HG02938 (cell line): ENCODE measurements around the gene KCNH1.

Experiments used
- ATAC-seq: cut with Tn5 transposase; IDR thresholded peaks from one replicate; pipeline ENCODE4 v1.9.1; 2021; ENCODE audit warnings: mild to moderate bottlenecking, moderate library complexity; ENCODE audit not compliant: unreplicated experiment

The KCNH1 gene

GRCh38 chr1:210771131-210771530 is 362.8 kb downstream of the KCNH1 start:
- no peak for ATAC-seq

DNA sequence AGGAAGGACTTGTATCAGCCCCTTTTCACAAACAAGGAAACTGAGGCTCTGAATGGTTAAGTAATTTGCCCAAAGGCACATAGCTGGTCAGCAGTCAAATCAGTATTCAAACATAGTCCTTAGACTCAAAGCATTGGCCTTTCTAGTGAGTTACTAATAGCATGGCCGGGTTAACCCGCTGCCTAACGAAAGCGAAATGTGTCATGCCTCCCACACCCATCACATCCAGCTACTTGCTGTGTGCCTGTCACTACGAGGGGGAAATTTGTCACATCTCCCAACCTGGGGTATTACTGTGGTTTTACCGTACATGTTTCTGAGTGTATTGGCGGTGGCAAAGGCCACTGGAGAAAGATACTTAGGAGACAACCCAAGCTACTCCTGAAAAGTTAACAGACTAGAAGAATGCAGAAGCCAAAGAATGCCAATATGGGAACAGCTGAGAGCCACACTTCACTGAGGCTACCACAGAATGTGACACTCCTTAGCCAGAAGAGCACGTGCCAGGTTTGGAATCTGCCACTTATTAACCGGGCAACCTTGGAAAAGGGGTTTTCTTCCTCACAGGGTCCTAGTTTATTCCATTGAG is 363.5 kb downstream of the KCNH1 start:
- no peak for ATAC-seq

- no peak for ATAC-seq
Observed at GRCh38 chr1:210769473-210769872, 364.5 kb downstream of the KCNH1 start.

- ATAC-seq: no peak
Observed at GRCh38 chr1:210764536-210764935, 369.4 kb downstream of the KCNH1 start.

DNA sequence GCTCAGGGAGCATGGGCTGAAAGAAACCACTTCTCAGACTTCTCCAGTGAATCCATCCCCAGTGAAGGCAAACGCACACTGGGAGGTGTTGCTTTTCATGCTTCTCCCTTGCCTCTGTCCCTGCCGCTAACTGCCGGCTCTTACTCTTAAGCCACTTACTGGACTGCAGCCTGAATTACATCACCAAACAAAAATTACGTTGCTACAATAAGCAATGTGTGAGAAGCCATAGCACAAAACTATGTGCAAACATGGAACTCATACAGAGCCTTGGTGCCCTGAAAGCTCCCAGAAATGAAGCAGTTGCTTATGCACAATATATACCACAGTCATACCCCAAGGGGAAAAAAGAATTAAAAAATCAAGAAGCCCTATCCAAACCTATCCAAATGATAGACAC is 375.2 kb downstream of the KCNH1 start:
- no peak for ATAC-seq

GRCh38 chr1:210758261-210758660 is 375.7 kb downstream of the KCNH1 start:
- no peak for ATAC-seq

- no peak for ATAC-seq
Observed at GRCh38 chr1:210757677-210758076, 376.3 kb downstream of the KCNH1 start.

DNA sequence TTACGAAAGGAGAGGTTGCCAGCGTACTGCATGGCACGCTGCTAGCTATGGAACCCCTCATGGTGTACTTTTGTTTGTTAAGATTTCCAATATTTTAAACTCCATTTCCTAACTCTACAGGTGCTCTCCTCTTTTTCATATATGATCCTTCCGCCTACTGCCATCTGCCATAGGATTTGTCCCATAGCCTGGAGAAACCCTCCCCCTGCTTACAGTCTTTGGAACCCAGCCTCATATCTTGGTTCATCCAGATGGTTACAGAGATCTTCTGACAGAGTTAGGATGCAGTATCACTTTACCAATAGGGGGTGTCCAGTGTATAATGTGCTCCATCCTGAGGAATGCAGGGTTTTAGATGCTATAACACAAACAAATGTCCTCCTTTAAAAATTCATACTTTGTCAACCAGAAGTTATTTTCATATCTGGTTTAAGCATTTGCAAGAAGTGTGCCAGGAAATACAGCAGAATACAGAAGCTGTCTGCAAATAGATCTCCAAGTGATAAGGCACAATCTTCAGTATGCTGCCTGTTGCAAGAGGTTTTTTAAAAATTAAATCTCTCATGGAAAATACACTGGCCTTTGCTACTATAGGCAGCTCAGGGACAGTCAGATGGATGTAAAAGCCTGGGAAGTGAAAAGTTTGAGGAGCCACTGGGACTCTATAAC is 377.8 kb downstream of the KCNH1 start:
- no peak for ATAC-seq

DNA sequence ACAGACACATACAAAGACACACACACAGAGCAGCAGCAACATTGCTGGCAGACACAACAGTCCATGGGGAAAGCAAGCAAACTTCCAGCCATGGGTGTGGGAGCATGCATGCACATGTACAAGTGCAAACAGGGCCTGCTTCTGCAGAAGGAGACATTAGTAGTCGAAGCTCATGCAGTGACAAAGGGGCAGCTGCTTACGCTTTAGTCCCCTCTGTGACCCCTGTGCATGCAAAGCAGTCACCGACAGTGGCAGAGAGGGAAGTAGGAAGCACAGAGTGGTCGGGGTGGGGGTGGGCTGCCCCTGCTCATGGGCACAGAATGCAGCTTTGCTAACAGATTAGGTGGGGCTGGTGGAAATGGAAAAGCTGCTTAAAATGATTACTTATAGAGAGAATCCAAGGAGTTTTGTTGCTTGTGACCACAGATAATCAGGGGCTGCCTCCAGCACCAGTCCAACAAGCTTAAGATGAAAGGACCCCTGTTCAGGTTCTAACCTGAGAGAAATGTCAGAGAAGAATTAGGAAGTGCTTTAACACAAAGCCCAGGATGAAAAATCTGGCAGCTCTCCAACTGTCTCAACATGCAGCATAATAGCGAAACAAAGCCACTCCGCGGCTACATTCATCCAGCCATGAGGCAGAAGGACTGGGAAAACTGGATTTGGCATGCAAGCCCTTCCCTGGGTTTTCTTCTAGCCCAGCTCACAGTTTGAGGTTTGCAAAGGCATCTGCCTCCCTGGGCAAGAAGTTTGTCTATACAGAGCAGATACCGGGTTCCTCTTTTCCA is 378.9 kb downstream of the KCNH1 start:
- no peak for ATAC-seq

DNA sequence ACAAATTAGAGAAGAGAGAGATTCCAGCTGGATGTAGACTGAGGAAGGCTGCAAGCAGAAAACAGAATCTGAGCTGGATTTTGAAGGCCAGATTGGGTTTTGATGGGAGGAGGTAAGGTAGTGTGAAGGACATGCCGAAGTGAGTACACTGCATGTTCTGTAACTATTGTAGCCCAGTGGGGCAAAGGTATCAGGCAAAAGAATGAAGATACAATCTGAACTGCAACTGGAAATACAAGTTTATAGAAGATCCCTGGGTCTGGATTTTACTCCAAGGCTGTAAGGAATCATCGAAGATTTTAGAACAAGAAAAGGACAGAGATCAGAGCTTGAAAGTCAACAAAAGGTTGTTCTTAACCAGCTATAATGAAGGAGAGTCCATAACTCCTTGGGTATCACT is 382.0 kb downstream of the KCNH1 start:
- no peak for ATAC-seq

DNA sequence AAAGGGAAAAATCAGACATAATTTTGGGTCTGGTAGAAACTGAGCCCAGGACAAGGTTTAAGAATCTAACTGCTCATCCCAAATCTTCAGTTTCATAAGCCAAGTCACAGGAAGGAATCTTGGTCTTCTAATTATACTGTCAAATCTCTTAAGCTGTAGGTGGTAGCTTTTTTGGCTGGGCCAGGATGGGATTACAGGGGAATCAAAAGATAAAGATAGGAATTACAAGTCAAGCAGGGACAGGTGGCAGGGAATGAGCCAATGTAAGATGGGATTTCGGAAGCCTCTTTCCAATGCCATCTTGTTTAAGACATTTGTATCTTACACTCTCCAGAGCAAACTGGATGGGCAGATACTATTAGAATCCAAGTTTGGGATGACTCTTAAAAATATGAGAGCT is 383.5 kb downstream of the KCNH1 start:
- ATAC-seq: no peak

GRCh38 chr1:210748796-210749195 is 385.2 kb downstream of the KCNH1 start:
- no peak for ATAC-seq

- no peak for ATAC-seq
Observed at GRCh38 chr1:210747890-210748289, 386.1 kb downstream of the KCNH1 start.

GRCh38 chr1:210747112-210747511 is 386.8 kb downstream of the KCNH1 start:
- no peak for ATAC-seq

DNA sequence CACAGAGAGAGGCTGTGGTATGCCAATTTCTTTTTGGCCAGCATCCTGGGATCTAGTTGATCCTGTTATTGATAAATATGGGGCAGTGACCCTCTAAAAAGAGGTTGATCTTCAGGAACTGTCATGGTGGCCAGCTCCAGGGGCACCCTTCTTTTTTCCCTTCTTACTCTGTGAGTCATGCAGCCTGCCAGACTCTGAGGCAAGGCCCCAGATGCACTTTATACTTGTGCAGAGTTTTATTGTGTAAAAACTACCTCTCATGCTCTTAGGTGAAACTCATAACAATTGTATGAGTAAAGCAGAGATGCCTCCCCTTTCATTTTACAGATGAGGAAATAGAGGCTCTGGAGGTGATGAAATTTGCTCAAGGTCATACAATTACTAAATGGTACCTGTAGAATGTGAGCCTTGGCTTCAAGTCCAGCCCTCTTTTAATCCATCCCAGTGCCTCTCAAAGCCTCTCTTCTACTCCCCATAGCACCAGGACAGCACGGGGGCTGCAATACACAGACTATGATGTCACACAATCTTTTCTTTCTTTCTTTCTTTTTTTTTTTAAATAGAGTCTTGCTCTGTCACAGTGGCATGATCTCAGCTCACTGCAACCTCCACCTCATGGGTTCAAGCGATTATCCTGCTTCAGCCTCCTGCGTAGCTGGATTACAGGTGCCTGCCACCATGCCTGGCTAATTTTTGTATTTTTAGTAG is 387.8 kb downstream of the KCNH1 start:
- ATAC-seq: no peak

- ATAC-seq: no peak
Observed at GRCh38 chr1:210743038-210743437, 390.9 kb downstream of the KCNH1 start.

DNA sequence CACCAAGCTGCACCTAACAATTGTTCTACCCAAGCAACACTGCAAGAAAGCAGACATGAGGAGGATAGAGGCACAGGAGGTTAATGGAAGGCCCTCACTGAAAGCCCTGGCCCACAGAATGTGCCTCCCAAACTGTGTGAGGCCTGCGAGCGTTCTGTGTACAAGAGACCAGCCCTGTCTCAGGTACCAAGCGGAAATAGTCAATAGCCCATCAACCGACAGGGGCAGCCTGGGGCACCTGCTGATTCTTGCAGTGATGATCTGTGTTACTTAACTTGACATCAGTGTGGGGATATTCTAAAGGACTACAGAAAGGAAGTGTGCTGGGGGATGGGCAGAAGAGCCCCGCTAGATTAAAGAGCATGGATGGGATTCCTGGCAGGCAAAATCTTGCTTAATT is 392.4 kb downstream of the KCNH1 start:
- no peak for ATAC-seq

- ATAC-seq: no peak
Observed at GRCh38 chr1:210739627-210740026, 394.3 kb downstream of the KCNH1 start.

DNA sequence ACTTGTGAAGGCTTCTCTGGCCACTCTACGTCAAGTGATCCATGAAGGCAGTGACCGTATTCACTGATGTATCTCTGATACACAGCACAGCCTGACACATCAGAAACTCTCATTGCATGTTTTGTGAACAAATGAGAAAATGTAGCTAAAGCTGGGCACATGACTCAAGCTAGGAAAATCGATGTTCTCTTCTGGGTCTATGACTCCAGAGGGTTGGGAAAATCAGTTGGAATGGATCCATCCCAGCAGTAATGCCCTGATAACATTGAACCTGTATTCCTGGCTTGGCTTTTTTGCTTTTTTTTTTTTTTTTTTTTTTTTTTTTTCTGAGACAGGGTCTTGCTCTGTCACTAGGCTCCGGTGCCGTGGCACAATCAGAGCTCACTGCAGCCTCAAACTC is 395.7 kb downstream of the KCNH1 start:
- no peak for ATAC-seq

GRCh38 chr1:210736713-210737112 is 397.2 kb downstream of the KCNH1 start:
- ATAC-seq: no peak

DNA sequence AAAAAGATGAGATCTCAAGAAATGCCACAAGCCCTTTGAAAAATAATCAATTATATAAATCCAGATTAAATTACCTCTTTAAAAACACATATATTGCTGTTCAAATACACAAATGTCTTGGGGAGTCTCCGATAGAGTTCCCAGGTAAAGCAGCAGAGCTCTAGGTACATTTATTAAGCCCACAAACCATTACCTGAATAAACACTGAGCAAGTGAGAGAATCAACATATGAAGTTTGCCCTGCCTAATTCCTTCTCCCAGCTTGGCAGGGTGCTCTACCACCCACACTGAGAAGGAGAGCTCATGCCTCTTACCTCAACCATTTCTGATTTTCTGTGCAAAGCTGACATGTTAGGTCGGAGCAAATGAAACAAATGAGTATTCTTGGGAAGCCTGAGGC is 402.4 kb downstream of the KCNH1 start:
- ATAC-seq: no peak

- ATAC-seq: no peak
Observed at GRCh38 chr1:210731193-210731592, 402.8 kb downstream of the KCNH1 start.
